OCI-LY7 (cell line): Measurements from ENCODE around the gene SERTAD3.

ENCODE experiments used
- EZH2phosphoT487 ChIP-seq: fragments of 200-600 bp; sonication (generic); IDR thresholded peaks from 2 replicates; pipeline ENCODE4 v1.6.1; 2018; ENCODE audit warnings: low read depth, borderline replicate concordance, mild to moderate bottlenecking, mixed run types, antibody characterized with exemption, low read length, moderate library complexity, mixed read lengths
- TF ChIP-seq, protein P1 (sequence below): fragments of 200-600 bp; sonication (generic); conservative IDR thresholded peaks from 2 replicates; pipeline ENCODE4 v1.5.1; 2014; ENCODE audit warnings: mild to moderate bottlenecking, antibody characterized with exemption, low read length, moderate library complexity, mixed read lengths

DNA sequence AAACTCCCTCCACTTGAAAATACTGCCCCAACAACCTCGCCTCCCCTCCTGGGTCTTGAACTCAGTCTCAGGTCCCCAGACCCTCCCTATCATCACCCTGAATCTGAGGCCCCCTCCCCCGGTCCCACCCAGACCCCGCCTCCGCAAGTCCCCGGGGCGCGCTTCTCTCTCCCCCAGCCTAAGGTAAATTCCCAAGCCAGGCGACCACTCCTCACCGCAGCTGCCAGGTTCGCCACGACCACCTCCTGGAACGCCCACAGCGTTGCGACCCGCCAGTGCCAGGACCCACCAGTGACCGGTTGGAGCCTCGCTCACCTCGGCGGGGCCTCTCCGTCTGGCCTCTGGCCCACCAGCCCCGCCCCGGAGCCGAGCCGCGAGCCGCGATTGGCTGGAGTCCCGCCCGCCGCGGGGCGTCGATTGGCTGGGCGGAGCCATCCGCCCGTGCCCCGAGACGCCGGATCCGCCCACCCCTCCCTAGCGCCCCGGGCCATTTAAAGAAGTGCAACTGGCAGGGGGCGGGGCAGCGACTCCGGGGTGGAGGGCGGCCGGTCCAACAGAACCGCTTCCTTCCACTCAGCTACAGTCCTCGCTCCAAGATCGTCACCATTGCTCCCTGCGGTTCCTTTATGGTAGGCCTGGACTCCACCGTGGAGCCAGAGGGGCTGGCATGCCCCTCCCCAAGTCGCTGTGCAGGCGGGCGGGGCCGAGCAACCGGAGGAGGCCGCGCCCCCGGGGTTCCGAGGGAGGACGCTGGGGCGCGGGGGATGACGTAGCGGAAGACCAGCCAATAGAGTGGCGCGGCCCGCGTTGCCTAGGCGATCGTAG lies at the start of gene SERTAD3:
- TF ChIP-seq, protein P1, sequence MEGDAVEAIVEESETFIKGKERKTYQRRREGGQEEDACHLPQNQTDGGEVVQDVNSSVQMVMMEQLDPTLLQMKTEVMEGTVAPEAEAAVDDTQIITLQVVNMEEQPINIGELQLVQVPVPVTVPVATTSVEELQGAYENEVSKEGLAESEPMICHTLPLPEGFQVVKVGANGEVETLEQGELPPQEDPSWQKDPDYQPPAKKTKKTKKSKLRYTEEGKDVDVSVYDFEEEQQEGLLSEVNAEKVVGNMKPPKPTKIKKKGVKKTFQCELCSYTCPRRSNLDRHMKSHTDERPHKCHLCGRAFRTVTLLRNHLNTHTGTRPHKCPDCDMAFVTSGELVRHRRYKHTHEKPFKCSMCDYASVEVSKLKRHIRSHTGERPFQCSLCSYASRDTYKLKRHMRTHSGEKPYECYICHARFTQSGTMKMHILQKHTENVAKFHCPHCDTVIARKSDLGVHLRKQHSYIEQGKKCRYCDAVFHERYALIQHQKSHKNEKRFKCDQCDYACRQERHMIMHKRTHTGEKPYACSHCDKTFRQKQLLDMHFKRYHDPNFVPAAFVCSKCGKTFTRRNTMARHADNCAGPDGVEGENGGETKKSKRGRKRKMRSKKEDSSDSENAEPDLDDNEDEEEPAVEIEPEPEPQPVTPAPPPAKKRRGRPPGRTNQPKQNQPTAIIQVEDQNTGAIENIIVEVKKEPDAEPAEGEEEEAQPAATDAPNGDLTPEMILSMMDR = no peak
- no peak for TF ChIP-seq EZH2phosphoT487
